Mononuclear cell (primary cell): Measurements from ENCODE around the gene FBXL16. TPM values are rescaled to one million over a fixed set of nuclear protein-coding genes. Genes with fewer than 3 reads are reported as not detected.

Source experiments
- H3K27me3 ChIP-seq: 2 replicates; pipeline ENCODE4 v1.6.0; 2011; ENCODE audit warnings: low read length, control low read depth; ENCODE audit not compliant: insufficient read depth
- H3K4me1 ChIP-seq: 2 replicates; pipeline ENCODE4 v1.5.1; 2011; ENCODE audit warnings: mild to moderate bottlenecking, low read length, control low read depth; ENCODE audit not compliant: insufficient read depth
- H3K4me3 ChIP-seq: 2 replicates; pipeline ENCODE4 v1.5.1; 2011; ENCODE audit warnings: mild to moderate bottlenecking, low read length, moderate library complexity
- H3K9me3 ChIP-seq: 2 replicates; pipeline ENCODE4 v1.5.1; 2011; ENCODE audit warnings: low read depth, mild to moderate bottlenecking, control low read depth, low read length
- total RNA-seq: library from RNA; depleted of rRNA; stranded (reverse); fragments of >200 nt; gene quantifications from one replicate; pipeline ENCODE4 v1.2.3, GENCODE V29; 2012

FBXL16 gene
- total RNA-seq, 1 donor, result 1.7 TPM

- Histone ChIP-seq H3K4me1 (peaks cover 19% of the 10 kb centered on the region), H3K4me3 (peak within 1 kb of the TSS; percentile 57), H3K9me3 (no peaks in the 10 kb centered on the region)
Measured at GRCh38 chr16:648781-649589, 56.6 kb downstream of the FBXL16 start, which contains the start of gene WDR90. WDR90 (plus strand) TSS chr16:649365; CDS start chr16:649417, 52 bp downstream.

GRCh38 chr16:648071-648780, 57.4 kb downstream of the FBXL16 start:
- Histone ChIP-seq H3K27me3 (no peaks in the 10 kb centered on the region), H3K9me3 (no peaks in the 10 kb centered on the region), H3K4me3 (peak overlapping the region; percentile 57), H3K4me1 (peaks cover 26% of the 10 kb centered on the region)

More at GRCh38 chr16:648781-649589, 56.6 kb downstream of the FBXL16 start, which contains the start of gene WDR90:
- no peaks in the 10 kb centered on the region for H3K27me3 ChIP-seq

- Histone ChIP-seq H3K4me3 (no peak overlapping the region), H3K27me3 (no peaks in the 10 kb centered on the region), H3K4me1 (peaks cover 35% of the 10 kb centered on the region), H3K9me3 (no peaks in the 10 kb centered on the region)
Measured at GRCh38 chr16:647173-647902, 58.3 kb downstream of the FBXL16 start.

GRCh38 chr16:646679-647172, 58.9 kb downstream of the FBXL16 start:
- Histone ChIP-seq H3K27me3 (no peaks in the 10 kb centered on the region), H3K9me3 (no peaks in the 10 kb centered on the region), H3K4me1 (peaks cover 36% of the 10 kb centered on the region), H3K4me3 (no peak overlapping the region)

DNA sequence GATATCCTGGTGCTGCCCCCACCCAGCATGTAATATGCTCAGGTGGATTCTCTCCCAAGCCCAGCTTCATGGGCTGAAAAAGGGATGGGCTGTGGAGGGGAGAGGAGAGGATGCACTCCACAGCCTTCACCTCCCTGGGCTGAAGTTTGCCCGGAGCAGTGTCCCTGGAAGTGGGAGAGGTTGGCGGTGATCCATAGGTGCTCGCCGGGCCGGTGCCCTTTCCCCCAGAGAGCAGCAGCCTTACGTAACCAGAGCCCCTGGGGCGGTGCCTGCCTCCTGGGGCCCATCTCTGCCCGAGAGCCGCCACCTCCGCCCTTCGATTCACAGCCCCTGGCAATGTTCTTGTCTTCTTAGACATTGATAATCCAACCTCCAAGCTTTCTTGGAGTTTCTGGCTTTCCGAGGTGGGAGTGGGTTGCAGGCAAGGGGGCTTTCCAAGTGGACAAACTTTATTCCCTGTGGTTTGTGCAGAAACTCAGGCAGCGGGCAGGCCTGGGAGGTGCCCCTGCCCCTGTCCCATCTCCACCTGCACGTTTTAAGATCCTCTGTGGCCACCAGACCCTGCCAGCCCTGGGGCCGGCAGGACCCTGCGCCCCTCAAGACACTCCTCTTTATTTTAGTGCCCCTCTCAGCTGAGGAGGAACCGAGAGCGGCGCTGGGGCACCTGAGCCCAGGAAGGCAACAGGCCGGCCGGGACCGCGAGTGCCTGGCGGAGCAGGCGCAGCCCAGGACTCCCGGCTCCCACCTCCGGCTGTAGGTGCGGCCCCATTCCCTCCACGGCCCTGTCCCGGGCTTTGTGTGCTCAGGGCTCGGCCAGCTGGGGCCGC, 59.5 kb downstream of the FBXL16 start:
- Histone ChIP-seq H3K27me3 (no peaks in the 10 kb centered on the region), H3K9me3 (no peaks in the 10 kb centered on the region), H3K4me1 (peaks cover 42% of the 10 kb centered on the region), H3K4me3 (no peak overlapping the region)

DNA sequence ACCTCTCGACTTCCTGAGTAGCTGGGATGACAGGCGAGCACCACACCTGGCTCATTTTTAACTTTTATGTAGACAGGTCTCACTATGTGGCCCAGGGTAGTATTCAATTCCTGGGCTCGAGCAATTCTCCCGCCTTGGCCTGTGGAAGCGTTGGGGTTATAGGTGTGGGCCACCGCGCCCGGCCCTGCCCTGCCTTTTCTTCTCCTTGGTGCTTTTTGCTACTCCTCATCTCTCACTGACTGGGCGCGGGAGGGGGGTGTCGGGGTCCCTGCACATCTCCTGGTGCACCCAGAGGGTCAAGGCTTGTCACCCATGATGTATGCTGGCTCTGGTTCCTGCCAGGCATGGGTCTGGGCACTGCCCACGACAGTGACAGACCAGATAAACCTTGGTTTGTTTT, 61.0 kb downstream of the FBXL16 start:
- Histone ChIP-seq H3K9me3 (no peaks in the 10 kb centered on the region), H3K27me3 (no peaks in the 10 kb centered on the region), H3K4me3 (no peak overlapping the region), H3K4me1 (peaks cover 40% of the 10 kb centered on the region)

- Histone ChIP-seq H3K9me3 (no peaks in the 10 kb centered on the region), H3K27me3 (no peaks in the 10 kb centered on the region), H3K4me3 (no peak overlapping the region), H3K4me1 (peaks cover 29% of the 10 kb centered on the region)
Measured at GRCh38 chr16:643050-643368, 62.6 kb downstream of the FBXL16 start.

Other genes starting within 250 kb of the FBXL16 start
- 31.2 TPM for gene CAPN15, start 178.1 kb downstream of the FBXL16 start, total RNA-seq
- 0.10 TPM for gene PRR35, start 145.4 kb downstream of the FBXL16 start, total RNA-seq
- gene NHLRC4, start 138.8 kb downstream of the FBXL16 start, total RNA-seq, result 1.2 TPM
- gene PIGQ, start 135.8 kb downstream of the FBXL16 start, total RNA-seq, result 8.5 TPM
- gene RAB40C, start 115.7 kb downstream of the FBXL16 start, total RNA-seq, result 6.6 TPM
- gene WFIKKN1, start 74.8 kb downstream of the FBXL16 start, total RNA-seq, result 0.31 TPM
- gene METTL26, start 69.5 kb downstream of the FBXL16 start, total RNA-seq, result 49.0 TPM
- gene MCRIP2, start 64.0 kb downstream of the FBXL16 start, total RNA-seq, result 18.5 TPM
- gene WDR90, start 56.4 kb downstream of the FBXL16 start, total RNA-seq, result 4.6 TPM
- gene RHOT2, start 37.7 kb downstream of the FBXL16 start, total RNA-seq, result 45.2 TPM
- gene RHBDL1, start 30.1 kb downstream of the FBXL16 start, total RNA-seq, result 0.84 TPM
- 39.0 TPM for gene STUB1, start 25.4 kb downstream of the FBXL16 start, total RNA-seq
- 25.0 TPM for gene JMJD8, start 21.5 kb downstream of the FBXL16 start, total RNA-seq
- 4.4 TPM for gene WDR24, start 15.4 kb downstream of the FBXL16 start, total RNA-seq
- gene METRN, start 9.3 kb upstream of the FBXL16 start, total RNA-seq, result 4.8 TPM
- 5.8 TPM for gene ANTKMT, start 15.3 kb upstream of the FBXL16 start, total RNA-seq
- gene CCDC78, start 20.6 kb upstream of the FBXL16 start, total RNA-seq, result 1.0 TPM
- 4.6 TPM for gene HAGHL, start 21.3 kb upstream of the FBXL16 start, total RNA-seq
- 22.7 TPM for gene CIAO3, start 35.2 kb upstream of the FBXL16 start, total RNA-seq
- 0.21 TPM for gene MSLN, start 54.9 kb upstream of the FBXL16 start, total RNA-seq
- 10.4 TPM for gene RPUSD1, start 82.6 kb upstream of the FBXL16 start, total RNA-seq
- 8.8 TPM for gene CHTF18, start 82.8 kb upstream of the FBXL16 start, total RNA-seq
- not detected for gene GNG13, start 94.9 kb upstream of the FBXL16 start, total RNA-seq